ENCODE data around the gene TBC1D1.

Gene TBC1D1

GRCh38 chr4:38084877-38085711 lies 194.2 kb downstream of the TBC1D1 start:
- DNase-seq = no peak

GRCh38 chr4:38085751-38086150 lies 194.9 kb downstream of the TBC1D1 start:
- DNase-seq = no peak

GRCh38 chr4:38086151-38086848 lies 195.4 kb downstream of the TBC1D1 start:
- no peak for DNase-seq

- no peak for DNase-seq
Observed at GRCh38 chr4:38086849-38087226, 196.0 kb downstream of the TBC1D1 start.

- no peak for DNase-seq
Observed at GRCh38 chr4:38088321-38088720, 197.4 kb downstream of the TBC1D1 start.

- DNase-seq = no peak
Observed at GRCh38 chr4:38089961-38090360, 199.1 kb downstream of the TBC1D1 start.

- no peak for DNase-seq
Observed at GRCh38 chr4:38090455-38091246, 199.8 kb downstream of the TBC1D1 start.

- no peak for DNase-seq
Observed at GRCh38 chr4:38091636-38092035, 200.8 kb downstream of the TBC1D1 start.

GRCh38 chr4:38092701-38093100 lies 201.8 kb downstream of the TBC1D1 start:
- no peak for DNase-seq

- no peak for DNase-seq
Observed at GRCh38 chr4:38094419-38094818, 203.5 kb downstream of the TBC1D1 start.

- DNase-seq = no peak
Observed at GRCh38 chr4:38095691-38096090, 204.8 kb downstream of the TBC1D1 start.

- DNase-seq = no peak
Observed at GRCh38 chr4:38097818-38098217, 206.9 kb downstream of the TBC1D1 start.

- no peak for DNase-seq
Observed at GRCh38 chr4:38099020-38099600, 208.2 kb downstream of the TBC1D1 start.

- no peak for DNase-seq
Observed at GRCh38 chr4:38099908-38100407, 209.1 kb downstream of the TBC1D1 start.

GRCh38 chr4:38100474-38101255 lies 209.8 kb downstream of the TBC1D1 start:
- DNase-seq = no peak

- no peak for DNase-seq
Observed at GRCh38 chr4:38101563-38101962, 210.7 kb downstream of the TBC1D1 start.

GRCh38 chr4:38102957-38103588 lies 212.2 kb downstream of the TBC1D1 start:
- DNase-seq = no peak

GRCh38 chr4:38105475-38106220 lies 214.8 kb downstream of the TBC1D1 start:
- DNase-seq = no peak

GRCh38 chr4:38106311-38106710 lies 215.4 kb downstream of the TBC1D1 start:
- no peak for DNase-seq

- no peak for DNase-seq
Observed at GRCh38 chr4:38106886-38107514, 216.1 kb downstream of the TBC1D1 start.
